GM19324 (cell line): Measurements from ENCODE around the gene CBFA2T3.

Experiments
- ATAC-seq: cut with Tn5 transposase; IDR thresholded peaks from one replicate; pipeline ENCODE4 v1.9.1; 2021; ENCODE audit warnings: mild to moderate bottlenecking, moderate library complexity; ENCODE audit not compliant: unreplicated experiment, low FRiP score

Gene CBFA2T3

DNA sequence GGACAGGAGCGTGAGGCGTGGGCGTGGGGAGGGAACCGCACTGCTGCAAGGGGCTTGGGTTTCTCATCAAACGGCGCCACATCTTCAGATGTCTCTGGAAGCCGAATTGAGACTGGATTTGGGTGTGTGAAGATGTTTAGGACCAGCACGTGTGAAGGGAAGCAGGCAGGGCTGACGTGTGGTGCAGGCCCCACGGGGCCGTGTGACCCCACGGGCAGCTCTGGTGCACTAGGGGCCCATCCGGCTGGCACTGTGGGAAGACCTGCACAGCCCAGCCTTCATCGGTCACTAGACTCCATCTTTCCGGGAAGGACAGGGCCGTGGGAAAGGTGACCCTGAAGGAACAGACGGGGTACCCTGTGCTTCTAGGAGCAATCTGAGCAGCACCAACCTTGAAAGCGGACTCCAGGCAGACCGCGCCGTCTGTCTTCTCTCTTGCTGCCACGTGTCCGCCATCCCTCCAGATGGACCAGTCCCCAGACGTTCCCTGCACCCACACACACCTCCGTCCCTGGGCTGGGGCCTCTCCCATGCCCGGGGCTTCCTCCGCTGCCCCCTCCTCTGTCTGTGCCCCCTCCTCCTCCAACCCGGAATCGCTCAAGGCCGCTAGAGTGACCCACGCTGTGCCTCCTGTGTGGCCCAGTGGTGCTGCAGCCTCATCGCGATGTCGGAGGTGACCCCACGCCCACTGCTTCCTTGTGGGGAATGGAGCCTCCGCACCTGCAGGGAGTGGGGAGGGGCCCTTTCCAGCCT, 23.4 kb upstream of the CBFA2T3 start:
- ATAC-seq: no peak

DNA sequence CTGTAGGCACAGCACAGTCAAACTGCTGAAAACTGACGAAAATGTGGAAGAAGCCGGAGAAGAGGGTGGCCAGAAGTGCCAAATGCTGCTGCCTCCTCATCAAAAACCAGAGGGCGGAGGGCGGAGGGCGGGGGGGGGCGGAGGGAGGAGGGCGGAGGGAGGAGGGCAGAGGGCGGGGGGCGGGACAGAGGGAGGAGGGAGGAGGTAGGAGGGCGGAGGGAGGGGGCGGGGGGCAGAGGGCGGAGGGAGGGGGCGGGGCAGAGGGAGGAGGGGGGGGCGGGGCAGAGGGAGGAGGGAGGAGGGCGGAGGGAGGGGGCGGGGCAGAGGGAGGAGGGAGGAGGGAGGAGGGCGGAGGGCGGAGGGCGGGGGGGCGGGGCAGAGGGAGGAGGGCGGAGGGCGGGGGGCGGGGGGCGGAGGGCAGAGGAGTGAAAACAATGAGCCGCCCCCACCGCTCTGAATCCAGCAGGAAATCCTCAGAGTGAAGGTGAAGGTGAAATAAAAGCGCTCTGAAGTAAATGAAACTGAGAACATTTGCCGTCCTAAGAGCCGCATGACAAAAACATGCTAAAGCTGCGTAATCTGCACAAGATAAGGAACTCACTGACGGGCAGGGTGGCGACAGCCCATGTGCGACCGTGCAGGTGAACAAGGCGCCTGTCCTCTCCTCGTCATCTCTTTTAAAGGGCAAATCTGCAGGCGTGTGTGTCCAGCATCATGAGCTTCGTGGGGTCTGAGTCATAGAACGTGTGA, 22.6 kb upstream of the CBFA2T3 start:
- no peak for ATAC-seq

DNA sequence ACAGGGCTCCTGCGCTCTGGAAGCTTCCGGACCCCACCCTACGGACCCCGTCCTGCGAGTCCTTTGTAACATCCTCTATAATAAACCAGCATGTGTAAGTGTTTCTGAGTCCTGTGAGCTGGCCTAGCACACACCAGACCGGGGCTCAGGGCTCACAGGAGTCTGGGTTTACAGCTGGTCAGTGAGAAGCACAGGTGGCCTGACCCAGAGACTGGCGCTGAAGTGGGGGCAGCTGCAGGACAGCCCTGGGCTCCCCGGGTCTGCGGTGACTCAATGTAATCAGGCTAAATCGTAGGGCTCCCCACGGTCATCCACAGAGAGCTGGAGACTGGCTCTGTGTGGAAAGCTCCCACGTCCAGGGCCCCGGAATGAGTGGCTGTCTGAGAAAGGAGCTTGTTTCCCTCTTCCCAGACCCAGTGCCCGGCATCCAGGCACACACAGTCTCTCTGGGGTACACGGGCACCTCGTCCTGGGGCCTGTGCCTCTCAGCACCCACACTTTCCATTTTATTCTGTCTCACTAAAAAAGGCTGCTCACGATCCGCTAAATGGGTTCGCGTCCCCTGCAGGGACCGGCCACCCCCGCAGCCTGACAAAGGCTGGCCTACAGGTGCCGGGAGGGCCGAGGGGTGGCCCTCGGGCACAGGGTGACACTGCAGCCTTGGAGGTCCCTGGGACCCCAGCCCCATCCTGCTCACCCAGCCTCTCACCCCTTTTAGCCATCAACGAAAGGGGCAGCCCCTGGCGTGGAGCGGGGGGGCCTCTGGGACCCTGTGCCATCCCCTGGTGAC, 18.9 kb upstream of the CBFA2T3 start:
- ATAC-seq: no peak

DNA sequence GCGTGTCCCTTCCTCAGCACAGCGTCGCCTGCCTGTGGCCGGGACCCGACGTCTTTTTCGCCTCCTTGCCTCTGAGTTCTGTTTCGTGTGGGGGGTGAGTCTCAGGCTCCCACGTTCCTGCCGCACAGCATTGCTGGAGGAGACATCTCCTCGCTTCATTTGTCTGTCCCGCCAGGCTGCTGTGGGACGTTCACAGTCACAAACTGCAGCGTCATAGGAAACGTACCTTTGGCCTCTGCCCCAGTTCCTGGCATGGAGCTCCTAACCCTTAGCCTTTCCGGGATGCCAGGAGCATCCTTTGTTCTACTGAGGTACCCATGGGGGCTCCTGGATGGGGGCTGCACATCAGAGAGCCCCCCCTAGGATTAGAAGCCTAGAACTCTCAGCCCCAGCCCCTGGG, 18.2 kb upstream of the CBFA2T3 start:
- ATAC-seq: no peak

DNA sequence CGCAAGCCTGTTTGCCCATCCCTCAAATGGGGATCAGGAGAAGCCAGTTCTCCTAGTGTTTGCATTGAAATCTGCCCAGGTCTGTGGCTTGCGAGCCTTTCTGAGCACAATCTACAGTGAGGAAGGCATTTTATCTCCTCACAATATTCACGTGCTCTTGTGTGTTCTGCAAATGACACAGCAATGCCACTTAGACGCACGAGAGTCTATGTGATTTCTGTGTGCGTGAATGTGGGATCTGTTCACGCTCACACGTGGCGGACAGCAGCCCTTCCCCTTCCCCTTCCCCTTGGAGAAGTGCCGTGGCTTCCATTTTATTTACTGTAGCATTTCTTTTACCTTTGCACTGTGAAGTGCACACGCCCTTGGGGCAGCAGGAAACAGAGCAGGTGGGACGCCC, 17.7 kb upstream of the CBFA2T3 start:
- ATAC-seq: no peak

DNA sequence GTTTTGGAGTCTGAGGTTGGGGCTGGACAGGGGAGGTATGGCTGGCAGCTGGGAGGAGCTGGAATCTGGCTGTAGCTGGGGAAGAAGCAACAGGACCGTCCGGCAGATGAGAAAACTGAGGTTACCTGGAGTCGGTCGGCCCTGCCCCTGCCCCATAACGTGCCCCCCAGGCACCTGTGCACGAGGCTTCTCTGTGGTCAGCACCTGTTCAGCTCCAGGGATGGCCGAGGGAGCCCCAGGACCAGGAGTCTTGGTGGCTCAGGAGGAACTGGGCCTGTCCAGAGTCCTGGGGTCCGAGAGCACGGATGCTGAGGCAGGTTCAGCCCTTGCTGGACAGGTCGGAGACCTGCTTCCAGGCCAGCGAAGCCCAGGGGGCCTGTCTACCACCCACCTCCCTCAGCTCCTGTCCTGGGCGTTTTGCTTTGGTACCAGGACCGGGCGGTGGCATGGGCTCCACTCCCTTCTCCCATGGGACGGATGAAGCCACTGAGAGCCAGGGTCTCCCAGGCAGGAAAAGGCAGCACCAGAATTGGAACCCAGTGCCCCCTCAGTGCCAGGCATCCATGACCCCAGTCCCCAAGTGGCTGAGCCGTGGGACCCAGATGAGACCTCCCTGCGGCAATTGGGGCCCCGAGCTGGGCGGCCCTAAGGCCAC, 17.1 kb upstream of the CBFA2T3 start:
- ATAC-seq: no peak

DNA sequence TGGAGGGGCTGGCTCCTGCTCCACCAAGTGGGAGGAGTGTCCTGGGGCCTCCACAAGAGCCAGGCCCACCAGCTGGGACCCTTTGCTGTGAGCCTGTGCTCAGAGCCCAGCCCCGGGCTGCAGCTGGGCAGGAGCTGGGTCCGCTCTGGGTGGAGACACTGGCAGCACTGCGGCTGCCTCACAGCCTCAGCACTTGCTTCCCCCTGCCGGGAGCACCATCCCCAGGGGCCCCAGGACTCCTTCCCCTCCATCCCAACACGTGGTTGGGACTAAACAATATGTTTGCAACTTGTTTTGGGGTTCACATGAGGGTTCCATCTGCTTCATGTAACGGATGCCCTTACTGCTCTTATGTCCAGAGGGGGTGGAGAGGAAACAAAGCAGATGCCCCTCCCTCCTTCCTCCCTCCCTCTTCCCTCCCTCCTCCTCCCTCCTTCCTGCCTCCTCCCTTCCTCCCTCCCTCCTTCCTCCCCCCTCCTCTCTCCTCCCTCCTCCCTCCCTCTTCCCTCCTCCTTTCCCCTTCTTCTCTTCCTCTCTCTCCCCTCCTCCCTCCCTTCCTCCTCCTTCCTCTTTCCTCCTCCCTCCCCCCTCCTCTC, 16.3 kb upstream of the CBFA2T3 start:
- no peak for ATAC-seq

DNA sequence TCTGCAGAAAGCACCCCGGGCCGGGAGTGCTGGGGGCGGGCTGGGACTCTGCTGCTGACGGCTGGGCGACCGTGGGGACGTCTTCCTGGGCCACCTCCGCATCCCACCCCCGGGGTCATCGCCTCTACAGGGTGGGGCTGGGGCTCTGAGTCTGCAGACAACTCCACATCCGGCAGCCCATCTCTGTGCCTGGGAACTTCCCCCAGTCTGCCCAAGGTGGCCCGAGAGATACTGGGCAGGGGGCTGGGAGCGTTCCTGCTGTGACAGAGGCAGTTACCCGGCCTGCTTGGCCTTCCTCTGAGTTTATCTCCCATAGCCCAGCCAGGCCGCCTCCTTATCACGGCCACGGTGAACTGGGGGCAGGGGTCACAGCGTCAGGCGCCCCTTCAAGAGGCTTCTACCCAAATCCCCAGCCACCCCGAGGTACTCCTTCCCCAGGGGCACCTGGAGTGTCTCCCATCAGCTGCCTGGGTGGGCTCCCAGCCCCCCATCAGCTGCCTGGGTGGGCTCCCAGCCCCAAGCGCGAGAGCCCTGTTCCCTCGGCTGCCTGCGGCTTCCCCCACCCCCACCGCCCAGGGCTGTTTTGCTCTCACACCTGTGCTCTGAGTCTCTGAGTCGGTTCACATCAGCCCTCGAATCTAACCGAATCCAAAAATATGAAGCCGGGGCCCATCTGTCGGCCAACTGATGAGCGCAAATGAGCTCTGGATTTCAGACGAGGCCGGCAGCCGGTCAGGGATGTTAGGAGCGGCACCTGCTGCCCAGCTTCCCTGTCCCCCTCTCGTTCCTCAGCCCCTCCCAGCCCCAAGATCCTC, 15.6 kb upstream of the CBFA2T3 start:
- no peak for ATAC-seq

DNA sequence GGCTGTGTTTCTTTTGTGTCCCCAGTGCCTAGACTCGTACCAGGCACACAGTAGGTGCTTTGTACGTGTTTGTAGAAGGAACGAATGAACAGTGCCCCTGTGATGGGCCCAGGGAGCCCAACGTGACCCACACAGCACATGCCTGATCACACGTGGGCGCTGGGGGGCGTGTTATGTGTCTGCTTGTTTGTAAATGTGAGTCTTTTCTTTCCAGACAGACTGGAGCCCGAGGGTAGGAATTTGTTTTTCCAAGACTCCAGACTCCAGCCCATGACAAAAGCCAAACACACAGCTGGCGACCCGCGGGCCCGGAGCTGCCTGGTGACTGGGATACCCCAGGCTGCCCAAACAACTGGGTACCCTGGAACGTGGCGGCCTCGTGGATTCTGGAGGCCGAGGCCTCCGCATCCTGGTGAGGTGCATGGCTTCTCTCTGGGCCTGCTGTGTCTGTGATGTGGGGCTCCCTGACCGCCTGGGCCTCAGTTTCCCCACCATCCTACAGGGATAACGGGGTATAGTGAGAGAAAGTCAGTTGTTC, 14.9 kb upstream of the CBFA2T3 start:
- no peak for ATAC-seq

DNA sequence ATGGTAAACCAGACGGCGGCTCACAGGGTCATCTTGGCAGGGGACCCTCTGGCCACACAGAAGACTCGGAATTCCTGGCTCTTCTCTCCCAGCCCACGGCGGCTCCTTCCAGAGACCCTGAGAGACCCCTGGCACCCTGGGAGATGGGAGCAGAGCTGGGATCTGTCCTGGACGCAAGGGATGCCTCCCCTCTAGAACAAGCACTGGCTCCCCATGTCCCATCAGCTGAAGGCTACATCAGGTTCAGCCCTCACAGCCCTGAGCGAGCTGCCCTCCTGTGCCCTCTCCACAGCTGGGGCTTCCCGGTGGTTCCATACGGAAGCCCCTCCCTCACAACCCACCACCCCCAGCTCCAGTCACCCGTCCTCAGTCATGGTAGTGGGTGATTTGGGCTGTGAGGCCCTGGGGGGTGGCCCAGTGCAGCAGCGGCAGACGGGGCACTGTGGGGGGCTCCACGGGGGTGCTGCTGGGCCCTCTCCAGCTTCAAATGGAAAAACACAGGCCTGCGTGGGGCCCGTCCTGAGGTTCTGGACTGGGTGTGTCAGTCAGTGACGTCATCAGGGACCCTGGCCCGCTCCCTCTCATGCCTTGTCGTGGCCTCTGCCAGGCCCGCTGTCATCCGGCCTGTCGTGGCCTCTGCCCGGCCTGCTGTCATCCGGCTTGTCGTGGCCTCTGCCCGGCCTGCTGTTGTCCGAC, 13.0 kb upstream of the CBFA2T3 start:
- no peak for ATAC-seq

DNA sequence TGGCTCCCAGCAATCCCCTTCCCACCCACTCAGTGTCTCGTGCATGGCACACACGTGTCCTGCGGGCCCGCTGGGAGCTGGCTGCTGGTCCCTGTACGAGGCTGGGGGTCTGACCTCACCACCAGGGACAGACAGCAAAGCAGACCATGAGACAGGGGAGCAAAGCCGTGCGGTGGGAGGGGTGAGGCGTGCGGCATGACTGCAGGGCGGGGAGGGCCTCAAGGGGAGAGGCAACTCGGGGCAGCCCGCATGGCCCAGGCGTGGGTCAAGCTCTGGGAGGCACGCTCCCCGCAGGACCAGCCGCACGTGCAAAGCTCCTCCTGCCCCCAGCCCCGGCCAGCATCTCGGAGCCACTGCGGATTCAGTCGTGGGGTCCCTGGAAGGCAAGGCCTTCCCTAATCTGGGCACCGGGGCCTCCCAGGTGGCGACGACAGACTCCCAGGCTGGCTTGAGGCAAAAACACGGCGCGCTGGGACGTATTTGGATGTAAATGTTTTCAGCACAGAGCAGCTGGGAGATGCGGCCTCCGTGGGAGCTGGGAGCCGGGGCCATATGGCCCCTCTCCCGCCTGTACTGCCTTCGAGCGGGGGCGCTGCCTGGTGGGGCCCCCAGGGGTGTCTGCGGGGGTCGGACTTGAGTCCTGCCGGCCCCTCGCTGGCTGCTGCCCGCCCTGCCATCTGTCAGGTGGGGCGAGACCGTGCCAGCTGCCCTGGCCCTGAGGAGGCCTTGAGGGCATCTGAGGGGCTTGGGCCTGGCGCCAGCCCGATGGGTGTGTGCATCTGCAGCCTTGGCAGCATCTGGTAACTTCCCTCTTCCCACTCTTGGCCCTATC, 12.2 kb upstream of the CBFA2T3 start:
- ATAC-seq: no peak

DNA sequence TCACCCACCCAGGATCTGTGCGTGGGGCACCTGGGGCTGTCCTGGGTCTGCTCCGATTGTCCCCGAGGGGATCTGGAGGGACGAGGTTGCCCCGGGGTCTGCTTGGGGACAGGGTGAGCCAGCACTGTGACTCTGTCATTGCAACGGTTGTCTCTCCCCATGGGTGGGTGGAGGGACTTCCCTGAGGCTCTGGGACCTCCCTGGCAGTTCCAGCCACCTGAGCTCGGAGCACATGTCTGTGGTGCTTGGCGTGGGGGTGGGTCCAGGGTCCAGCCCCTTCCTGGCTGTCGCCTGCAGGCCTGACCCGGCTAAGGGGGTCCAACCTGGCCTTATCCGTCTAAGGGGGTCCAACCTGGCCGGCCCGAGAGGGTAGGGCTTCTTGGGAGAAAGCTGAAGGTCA, 8.5 kb upstream of the CBFA2T3 start:
- no peak for ATAC-seq

DNA sequence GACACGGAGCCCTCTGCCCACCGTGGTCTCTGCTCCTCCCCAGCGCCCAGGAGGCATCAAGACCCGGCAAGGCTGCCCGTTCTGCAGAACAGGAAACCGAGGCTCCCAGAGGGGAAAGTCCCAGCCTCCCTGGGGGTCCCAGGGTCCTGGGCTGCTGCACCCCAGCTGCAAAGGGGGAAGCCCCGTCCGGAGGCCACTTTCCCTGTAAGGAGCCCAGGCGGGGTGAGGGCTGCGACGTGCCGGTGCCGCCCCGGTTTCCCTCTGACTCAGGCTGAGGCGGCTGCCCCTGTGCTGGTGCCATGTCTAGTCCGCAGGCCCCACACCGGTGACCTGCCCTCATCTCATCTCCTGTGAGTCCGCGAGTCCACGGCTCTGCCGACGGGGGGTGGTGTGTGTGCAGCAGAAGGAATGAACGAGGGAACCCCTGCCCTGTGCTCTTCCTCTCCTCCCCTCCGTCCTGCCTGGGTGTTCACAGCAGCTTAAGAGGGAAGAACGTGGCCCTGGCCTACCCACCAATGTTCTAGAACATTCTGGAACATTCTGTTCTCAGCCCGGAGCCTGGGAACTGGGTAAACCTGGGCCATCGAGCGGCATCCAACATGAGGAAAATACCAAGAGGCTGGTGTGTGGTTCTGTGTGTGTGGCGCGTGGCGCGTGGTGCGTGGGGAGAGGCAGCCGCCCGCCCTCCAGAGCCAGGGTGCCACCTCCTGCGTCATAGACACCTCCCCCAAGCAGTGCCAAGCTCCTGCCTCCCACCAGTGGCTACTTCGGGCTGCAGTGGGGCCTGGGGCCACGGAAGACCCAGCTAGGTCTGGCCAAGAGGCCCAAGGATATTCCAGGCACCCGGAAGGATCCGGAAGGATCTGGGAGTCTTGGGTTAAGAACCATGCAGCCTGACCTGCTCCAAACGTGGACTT, 7.0 kb upstream of the CBFA2T3 start:
- ATAC-seq: no peak

DNA sequence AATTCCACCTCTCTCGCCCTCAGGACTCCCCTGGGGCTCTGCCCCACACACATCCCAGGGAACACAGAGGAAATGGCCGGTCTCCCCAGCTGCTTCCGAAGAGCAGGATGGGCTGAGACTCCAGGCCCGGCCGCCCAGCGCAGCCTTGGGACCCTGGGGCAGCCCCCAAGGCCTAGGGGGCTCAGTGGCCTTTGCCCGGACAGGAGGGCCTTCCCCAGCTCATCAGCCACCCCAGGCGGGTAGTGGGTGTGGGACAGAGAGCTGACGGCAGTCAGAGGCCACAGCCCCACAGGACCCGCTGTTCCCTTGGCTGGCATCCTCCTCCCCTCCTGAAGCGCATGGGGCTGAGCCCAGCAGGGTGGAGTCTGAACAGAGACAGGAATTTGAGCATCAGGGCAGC, 6.2 kb upstream of the CBFA2T3 start:
- ATAC-seq: no peak

DNA sequence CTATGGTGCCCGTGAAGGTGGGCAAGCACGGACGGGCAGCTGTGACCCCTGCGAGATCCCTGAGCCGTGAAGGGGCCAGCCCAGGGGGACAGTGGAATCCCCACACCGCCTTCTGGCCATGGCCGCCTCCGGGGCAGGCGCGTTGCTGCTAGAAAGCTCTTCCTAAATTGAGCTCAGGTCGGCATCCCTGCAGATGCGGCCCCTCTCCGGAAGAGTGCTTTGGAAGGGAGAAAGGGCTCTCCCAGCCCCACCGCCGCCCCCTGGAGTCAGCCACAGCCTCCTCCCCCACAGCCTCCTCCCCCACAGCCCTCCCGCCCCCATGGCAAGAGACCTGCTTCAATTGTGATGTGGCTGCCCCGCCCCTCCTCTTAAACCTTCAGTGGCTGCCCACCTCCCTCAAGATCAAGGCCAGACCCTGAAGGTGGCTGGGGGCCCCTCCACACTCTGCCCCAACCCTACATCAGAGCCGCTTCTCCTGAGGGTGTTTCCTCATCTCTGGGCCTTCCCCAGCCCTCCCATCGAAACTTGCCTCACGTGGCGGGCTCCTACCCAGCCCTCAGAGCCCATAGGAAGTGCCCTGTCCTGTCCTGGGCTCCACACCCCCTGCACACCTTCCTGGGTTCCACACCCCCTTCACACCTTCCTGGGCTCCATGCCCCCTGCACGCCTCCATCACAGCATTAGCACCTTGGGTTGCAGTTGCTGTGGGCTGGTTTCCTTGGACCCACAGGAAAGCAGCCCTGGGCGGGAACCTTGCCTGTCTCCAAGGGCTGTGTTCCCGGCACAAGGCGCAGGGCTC, 5.5 kb upstream of the CBFA2T3 start:
- ATAC-seq: no peak

DNA sequence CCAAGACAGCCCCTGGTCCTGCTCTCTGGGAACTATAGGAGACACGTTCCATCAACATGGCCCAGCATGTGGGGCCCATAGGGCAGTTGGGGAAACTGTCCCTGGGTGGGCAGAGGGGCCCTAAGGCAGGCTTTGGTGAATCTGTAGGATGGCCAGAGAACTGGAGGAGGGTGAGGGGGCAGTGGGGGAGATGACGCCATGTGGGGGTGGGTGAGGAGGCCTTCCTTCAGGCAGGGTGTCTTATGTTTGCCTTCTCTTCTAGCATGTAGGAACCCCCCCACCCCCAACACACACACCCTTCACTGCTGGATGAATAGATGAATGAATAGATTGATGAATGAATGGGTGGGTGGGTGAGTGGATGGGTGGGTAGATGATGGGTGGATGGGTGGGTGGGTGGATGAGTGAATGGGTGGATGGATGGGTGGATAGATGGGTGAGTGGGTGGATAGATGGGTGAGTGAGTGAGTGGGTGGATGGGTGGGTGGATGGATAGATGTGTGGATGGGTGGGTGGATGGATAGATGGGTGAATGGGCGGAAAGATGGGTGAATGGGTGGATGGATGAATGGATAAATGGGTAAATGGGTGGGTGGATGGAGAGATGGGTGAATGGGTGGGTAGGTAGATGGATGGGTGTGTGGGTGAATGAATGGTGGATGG, 2.5 kb upstream of the CBFA2T3 start:
- ATAC-seq: no peak
